LNCaP clone FGC (cell line): Measurements from ENCODE around the gene FRMD4A.
"Not testable (repeated sequence)": the region's sequence is repeated elsewhere in the genome, so short reads cannot be mapped to it uniquely, and the experiment has no call there.

Source experiments
- DNase-seq: peaks from one replicate; pipeline ENCODE4 v3.0.0-alpha.2; 2011; ENCODE audit warnings: low read depth
- H3K4me3 ChIP-seq: 2 replicates; pipeline ENCODE4 v1.5.1; 2011; ENCODE audit warnings: mild to moderate bottlenecking, low read depth, low read length, control low read depth
- TF ChIP-seq, protein P1 (sequence below): IDR thresholded peaks from 2 replicates; pipeline ENCODE4 v1.5.1; 2012; ENCODE audit warnings: mild to moderate bottlenecking; ENCODE audit not compliant: control insufficient read depth, insufficient read depth; ENCODE audit errors: extremely low read depth

FRMD4A gene

DNA sequence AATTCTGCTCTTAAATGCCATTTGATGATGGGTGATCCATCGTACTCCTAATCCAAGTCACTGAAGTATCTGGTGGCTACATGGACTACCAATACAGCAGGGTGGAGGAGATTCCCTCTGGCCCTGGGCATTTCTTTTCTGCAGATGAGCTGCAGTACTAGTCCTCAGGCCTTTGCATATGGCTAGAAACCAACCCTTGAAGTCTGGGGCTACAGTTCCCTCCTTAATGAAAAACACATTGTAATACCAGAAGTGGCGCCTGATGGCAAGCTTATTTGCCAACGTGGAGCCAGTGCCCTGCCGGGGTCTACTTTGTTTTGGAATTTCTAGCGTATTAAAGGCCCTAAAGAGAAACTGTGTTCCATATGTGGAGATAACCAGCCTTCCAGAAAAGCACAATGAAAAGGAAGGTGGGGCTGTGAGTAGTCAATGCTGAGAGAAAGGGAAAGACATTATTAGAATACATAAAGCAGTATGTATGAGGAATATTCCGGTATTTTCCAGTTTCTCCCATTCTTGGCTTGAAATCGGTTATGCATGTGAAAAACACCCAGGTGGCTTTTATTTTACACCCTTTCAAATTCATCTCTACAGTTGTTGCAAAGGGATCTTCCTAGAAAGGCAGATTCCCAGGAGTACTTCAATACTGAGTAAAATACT is 375.2 kb downstream of the FRMD4A start:
- no peak for DNase-seq
- H3K4me3 ChIP-seq = no peak overlapping the region
- TF ChIP-seq, protein P1, sequence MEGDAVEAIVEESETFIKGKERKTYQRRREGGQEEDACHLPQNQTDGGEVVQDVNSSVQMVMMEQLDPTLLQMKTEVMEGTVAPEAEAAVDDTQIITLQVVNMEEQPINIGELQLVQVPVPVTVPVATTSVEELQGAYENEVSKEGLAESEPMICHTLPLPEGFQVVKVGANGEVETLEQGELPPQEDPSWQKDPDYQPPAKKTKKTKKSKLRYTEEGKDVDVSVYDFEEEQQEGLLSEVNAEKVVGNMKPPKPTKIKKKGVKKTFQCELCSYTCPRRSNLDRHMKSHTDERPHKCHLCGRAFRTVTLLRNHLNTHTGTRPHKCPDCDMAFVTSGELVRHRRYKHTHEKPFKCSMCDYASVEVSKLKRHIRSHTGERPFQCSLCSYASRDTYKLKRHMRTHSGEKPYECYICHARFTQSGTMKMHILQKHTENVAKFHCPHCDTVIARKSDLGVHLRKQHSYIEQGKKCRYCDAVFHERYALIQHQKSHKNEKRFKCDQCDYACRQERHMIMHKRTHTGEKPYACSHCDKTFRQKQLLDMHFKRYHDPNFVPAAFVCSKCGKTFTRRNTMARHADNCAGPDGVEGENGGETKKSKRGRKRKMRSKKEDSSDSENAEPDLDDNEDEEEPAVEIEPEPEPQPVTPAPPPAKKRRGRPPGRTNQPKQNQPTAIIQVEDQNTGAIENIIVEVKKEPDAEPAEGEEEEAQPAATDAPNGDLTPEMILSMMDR = no peak

- not testable (repeated sequence) for DNase-seq, H3K4me3 ChIP-seq
Measured at GRCh38 chr10:13954195-13954594, 376.5 kb downstream of the FRMD4A start.

- TF ChIP-seq, protein P1 = no peak
- DNase-seq = no peak
Measured at GRCh38 chr10:13953371-13953770, 377.4 kb downstream of the FRMD4A start.

GRCh38 chr10:13950543-13950939 is 380.2 kb downstream of the FRMD4A start:
- no peak for DNase-seq
- TF ChIP-seq, protein P1 = no peak
- no peak overlapping the region for H3K4me3 ChIP-seq

More at GRCh38 chr10:13953371-13953770, 377.4 kb downstream of the FRMD4A start:
- no peak overlapping the region for H3K4me3 ChIP-seq

DNA sequence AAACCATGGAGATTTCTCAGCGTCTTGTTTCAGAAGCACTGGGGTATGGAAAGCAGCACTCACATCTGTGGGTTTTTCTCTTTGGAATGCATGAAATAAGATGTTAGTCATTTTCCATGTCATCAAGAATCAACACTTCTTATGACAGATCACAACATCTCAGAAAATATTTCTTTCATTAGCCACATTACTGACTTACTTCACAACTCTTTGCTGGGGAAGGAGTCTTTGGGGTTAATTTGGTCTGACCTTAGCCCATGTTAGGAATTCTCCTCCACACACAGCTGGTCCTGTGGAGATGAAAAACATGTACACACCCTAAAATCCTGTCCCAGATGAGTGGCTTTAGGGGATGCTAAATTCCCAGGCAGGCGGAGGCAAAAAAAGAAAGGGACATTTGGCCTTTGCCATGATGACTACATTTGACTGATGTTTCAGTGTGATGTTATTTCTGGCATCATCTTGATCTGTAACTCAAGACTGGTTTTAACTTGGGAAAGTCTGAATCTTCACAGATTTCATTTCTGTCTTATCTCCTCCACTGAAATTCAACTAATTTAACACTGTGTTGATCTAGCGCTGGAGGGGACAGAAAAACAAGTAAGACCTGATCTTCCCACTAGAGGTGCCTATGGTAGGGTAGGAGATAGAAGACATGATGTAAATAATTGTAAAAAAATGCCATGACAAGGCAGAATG is 380.7 kb downstream of the FRMD4A start:
- TF ChIP-seq, protein P1 = no peak
- DNase-seq = no peak
- H3K4me3 ChIP-seq = no peak overlapping the region

DNA sequence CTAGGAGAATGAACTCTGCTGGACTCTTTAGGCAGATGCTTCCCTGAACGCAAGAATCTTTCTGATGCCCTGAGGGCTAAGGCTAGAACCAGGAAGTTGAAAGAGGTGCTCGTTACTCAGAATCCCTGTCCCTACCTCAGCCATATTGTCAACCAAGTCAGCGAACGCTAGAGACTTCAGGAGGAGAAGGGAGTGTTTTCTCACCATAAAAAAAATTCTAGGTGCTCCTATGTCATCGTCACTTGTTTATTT is 384.6 kb downstream of the FRMD4A start:
- TF ChIP-seq, protein P1 = no peak
- no peak overlapping the region for H3K4me3 ChIP-seq
- DNase-seq = no peak

DNA sequence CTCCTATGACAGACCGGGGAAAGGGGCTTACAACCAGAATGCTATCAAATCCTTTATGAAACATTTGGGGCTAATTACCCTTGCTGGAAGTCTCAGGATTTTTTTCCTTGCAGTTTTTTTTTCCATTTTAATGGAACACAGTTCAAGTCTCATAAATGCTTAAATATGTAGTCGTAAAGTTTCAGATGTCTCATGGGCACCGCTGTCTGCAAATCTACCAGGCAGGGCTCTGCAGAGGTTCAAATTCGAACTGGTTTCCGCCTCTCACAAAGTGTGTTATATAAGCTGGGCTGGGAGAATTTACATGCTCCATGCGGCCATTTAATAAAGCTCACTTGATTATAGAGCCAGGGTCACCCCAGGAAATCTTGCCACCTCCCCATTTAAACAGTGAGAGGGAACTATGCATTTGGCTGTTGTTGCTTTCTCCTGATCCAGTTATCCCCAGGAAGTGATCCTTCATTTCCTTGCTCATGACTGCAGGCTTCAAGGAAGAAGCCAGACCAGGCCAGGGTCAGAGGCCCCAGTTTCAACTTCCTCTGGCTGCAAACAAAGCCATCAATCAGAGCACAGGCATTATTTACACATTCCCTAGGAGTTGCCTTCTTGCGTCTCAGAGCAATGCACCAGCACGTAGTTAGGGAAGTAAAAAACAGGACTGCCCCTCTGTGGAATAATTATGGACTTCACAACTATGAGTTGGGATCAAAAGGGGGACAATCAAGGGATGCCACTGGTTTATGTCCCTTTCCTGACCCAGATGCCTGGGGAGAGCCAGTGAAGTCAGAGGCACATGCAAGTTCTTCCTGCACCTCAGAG is 385.1 kb downstream of the FRMD4A start:
- TF ChIP-seq, protein P1 = no peak
- H3K4me3 ChIP-seq = no peak overlapping the region
- no peak for DNase-seq
